Subcutaneous adipose tissue (tissue), 4 donors: ENCODE measurements around the gene SLC50A1. TPM values are rescaled to one million over a fixed set of nuclear protein-coding genes. Genes with fewer than 3 reads are reported as not detected.

Experiments
- CTCF ChIP-seq: fragments of 450-650 bp; IDR thresholded peaks from one replicate; pipeline ENCODE4 v1.5.1; 2016; ENCODE audit warnings: low read depth, mild to moderate bottlenecking, control low read depth, antibody characterized with exemption, moderate library complexity
- total RNA-seq, 4 donors: library from RNA; depleted of rRNA; stranded (reverse); fragments of >200 nt; gene quantifications; one replicate each; pipeline ENCODE4 v1.1.0, GENCODE V29; 2016

Gene SLC50A1
- total RNA-seq, 4 donors from 2014 or later: 21.2 to 34.2 (median 23.7) TPM

- no peak for TF ChIP-seq CTCF
Measured at GRCh38 chr1:155183775-155184221, 48.1 kb downstream of the SLC50A1 start.

GRCh38 chr1:155184351-155184811, 48.7 kb downstream of the SLC50A1 start:
- no peak for TF ChIP-seq CTCF

DNA sequence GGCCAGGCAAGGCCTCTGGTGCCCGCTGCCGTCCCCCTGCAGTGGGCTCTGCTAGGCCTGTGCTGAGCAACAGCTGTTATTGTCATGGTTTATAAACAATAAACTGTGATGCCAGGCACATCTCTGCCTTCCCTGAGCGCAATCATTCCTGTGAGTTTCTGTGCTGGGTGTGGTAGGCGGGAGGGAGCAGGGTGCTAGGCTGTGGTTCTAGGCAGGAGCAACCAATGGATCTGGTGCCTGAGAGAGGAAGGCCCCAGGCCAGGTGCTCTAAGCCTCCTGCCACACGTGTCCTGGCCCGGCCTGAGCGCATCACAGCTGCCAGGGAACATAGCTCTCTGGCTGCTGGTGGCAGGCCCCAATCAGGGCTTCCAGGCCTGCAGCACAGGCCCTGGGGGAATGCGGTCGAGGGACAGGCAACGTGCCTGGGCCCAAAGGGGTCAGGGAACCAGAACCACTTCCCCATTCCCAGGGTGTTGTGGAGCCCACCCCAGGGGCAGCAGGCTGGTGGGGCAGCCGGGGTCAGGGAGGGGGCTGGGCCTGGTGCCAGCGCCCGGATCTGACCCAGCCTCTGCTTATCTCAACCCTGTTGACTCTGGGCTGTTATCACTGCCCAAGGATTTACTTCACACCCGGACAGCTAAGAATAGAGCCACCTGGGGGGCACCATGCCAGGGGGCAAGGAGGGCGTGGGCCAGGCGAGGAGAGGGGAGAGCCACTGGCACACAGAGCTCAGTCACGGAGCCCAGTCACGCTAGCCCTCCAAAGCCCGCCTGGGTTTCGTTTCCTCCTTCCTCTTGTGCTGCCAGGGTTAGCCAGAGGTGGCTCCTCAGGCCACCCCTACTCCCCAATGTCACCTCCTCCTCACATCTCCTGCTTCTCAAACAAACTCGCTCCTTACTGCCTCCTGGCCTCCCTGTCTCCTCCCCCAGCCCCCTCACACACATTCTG, 49.5 kb downstream of the SLC50A1 start:
- TF ChIP-seq CTCF: no peak

- no peak for TF ChIP-seq CTCF
Measured at GRCh38 chr1:155185783-155186066, 50.1 kb downstream of the SLC50A1 start.

DNA sequence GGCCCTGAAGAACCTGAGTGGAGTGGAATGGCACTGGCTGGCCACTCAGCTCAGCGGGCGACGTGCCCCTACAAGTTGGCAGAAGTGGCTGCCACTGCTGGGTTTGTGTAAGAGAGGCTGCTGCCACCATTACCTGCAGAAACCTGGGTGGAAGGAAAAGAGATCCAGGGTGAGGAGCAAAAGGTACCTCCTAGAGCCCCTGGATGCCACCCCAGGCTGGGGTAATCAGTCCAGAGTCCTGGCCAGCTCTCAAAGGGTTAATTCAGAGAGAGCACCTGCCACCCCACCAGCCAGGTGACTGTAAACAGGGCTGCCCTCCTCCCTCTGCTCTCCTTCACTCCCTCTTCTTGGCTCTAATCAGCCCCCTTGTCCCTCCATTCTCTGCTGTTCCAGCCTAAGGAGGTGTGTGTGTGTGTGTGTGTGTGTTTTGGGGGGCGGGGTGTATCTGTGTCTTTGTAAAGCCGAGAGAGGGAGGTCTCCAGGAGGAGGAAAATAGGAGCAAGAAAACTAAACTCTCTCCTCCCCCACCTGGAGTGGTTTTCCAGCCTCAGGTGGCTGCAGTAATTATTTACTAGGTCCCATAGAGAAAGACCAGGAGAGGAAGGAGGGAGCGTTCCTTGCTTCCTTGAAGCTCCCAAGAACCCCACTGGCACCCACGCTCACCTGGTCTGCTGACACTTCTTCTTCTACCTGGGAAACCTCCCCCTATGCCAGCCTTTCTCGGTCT, 50.6 kb downstream of the SLC50A1 start:
- TF ChIP-seq CTCF: no peak

GRCh38 chr1:155186794-155187455, 51.3 kb downstream of the SLC50A1 start:
- no peak for TF ChIP-seq CTCF

DNA sequence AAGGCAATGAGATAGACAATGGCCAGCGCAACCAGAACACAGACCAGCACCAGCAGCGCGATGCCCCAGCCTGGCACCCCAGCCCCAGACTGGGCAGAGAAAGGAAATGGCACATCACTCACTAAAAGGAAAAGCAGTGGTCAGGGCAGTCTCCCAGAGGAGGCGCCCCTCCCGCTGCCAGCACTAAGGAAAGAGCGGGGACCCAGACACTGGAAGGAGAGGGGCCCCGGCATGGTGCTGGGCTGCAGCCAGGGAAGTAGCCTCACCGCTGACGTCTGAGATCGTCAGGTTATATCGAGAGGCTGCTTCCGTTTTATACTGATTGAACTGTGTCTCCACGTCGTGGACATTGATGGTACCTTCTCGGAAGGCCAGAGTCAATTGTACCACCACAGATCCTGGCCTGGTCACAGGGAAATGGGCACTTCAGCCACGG, 51.8 kb downstream of the SLC50A1 start:
- TF ChIP-seq CTCF: no peak
